HCT116 (cell line): Measurements from ENCODE around the gene EYA4. TPM values are rescaled to one million over a fixed set of nuclear protein-coding genes. Genes with fewer than 3 reads are reported as not detected.

Source experiments
- ATAC-seq: fragments of 200-7000 bp; cut with Tn5 transposase; 2 replicates; pipeline ENCODE4 v1.9.1; 2020; ENCODE audit warnings: mild to moderate bottlenecking, moderate library complexity
- BruUV-seq: library from RNA; stranded (reverse); fragments of 400-500 nt; replicated peaks from 2 replicates; lab custom pipeline; 2021; lab: Mats Ljungman, UMichigan
- CTCF ChIA-PET: fragments of 300-600 bp; sonication (Branson Sonifier 250); formaldehyde crosslinking; loops from one replicate; lab custom pipeline; 2021; ENCODE audit warnings: antibody characterized with exemption; lab: Charles Lee
- POLR2A ChIA-PET: fragments of 300-600, 350-600 bp; sonication (Branson Sonifier 250); formaldehyde crosslinking; loops from one replicate; lab custom pipeline; 2021; ENCODE audit warnings: antibody characterized with exemption; lab: Charles Lee
- RAD21 ChIA-PET, 2 experiments: fragments of 300-600 bp; sonication (Branson Sonifier 250); formaldehyde crosslinking; loops; one replicate each; lab custom pipeline; 2023; ENCODE audit warnings: low total read pairs in 2 of 2; ENCODE audit not compliant: uncharacterized antibody in 2 of 2, unreplicated experiment in 2 of 2, low non-redundant PET in 1 of 2; lab: Charles Lee
- DNase-seq: peaks from one replicate; pipeline ENCODE4 v3.0.0-alpha.2; 2010; ENCODE audit warnings: low read depth, low spot score
- H2AFZ ChIP-seq: fragments of 200-600 bp; shearing (Covaris generic), sonication (generic); 2 replicates; pipeline ENCODE4 v1.6.1; 2017; ENCODE audit warnings: low read depth, mixed run types, mixed read lengths, antibody characterized with exemption, low read length; ENCODE audit not compliant: poor library complexity, severe bottlenecking
- H3K27ac ChIP-seq: 2 replicates; pipeline ENCODE4 v1.5.1; 2012; ENCODE audit warnings: low read depth, low read length
- H3K27me3 ChIP-seq: fragments of 200-600 bp; sonication (generic); 2 replicates; pipeline ENCODE4 v1.6.1; 2016; ENCODE audit warnings: mixed run types, low read length, mixed read lengths; ENCODE audit not compliant: insufficient read depth
- H3K36me3 ChIP-seq, 2 experiments: fragments of 200-500 bp in 1 of 2; fragments of 200-600 bp in 1 of 2; sonication (Bioruptor generic) in 1 of 2; sonication (generic) in 1 of 2; 2 replicates each; pipeline versions ENCODE4 v1.5.1 to v1.6.1; 2014 to 2016; ENCODE audit warnings: low read length in 2 of 2, inconsistent platforms in 1 of 2, mixed read lengths in 1 of 2, mixed run types in 1 of 2; ENCODE audit not compliant: insufficient read depth in 2 of 2, control insufficient read depth in 1 of 2
- H3K4me1 ChIP-seq, 2 experiments: fragments of 200-600 bp in 1 of 2; sonication (generic) in 1 of 2; 2 replicates each; pipeline versions ENCODE4 v1.5.1 to v1.6.1; 2012 to 2017; ENCODE audit warnings: low read length in 2 of 2, inconsistent platforms in 1 of 2, mild to moderate bottlenecking in 1 of 2, mixed read lengths in 1 of 2, mixed run types in 1 of 2, moderate library complexity in 1 of 2; ENCODE audit not compliant: insufficient read depth in 2 of 2, control insufficient read depth in 1 of 2
- H3K4me2 ChIP-seq: fragments of 200-600 bp; sonication (generic); 2 replicates; pipeline ENCODE4 v1.6.1; 2017; ENCODE audit warnings: mixed run types, low read length, mixed read lengths
- H3K4me3 ChIP-seq, 2 experiments: fragments of 200-600 bp in 1 of 2; sonication (generic) in 1 of 2; replicated peaks in 1 of 2; 2 replicates each; pipeline ENCODE4 v1.5.1; 2011 to 2016; ENCODE audit warnings: low read length in 2 of 2, control low read depth in 1 of 2, low read depth in 1 of 2, mild to moderate bottlenecking in 1 of 2, mixed read lengths in 1 of 2, mixed run types in 1 of 2
- H3K79me2 ChIP-seq: fragments of 200-600 bp; sonication (generic); 2 replicates; pipeline ENCODE4 v1.6.1; 2017; ENCODE audit warnings: mild to moderate bottlenecking, mixed run types, low read length, moderate library complexity, mixed read lengths; ENCODE audit not compliant: insufficient read depth
- H3K9ac ChIP-seq: fragments of 200-600 bp; sonication (generic); 2 replicates; pipeline ENCODE4 v1.6.1; 2016; ENCODE audit warnings: low read length, mixed read lengths
- H3K9me2 ChIP-seq: fragments of 200-600 bp; sonication (generic), shearing (Covaris generic); 2 replicates; pipeline ENCODE4 v1.6.1; 2017; ENCODE audit warnings: mixed run types, mild to moderate bottlenecking, moderate library complexity; ENCODE audit not compliant: insufficient read depth
- H3K9me3 ChIP-seq, 2 experiments: fragments of 200-500 bp in 1 of 2; fragments of 200-600 bp in 1 of 2; sonication (Bioruptor generic) in 1 of 2; sonication (generic) in 1 of 2; 2 replicates each; pipeline ENCODE4 v1.6.1; 2014 to 2017; ENCODE audit warnings: low read length in 2 of 2, mixed read lengths in 2 of 2, inconsistent platforms in 1 of 2, low read depth in 1 of 2, mild to moderate bottlenecking in 1 of 2, mixed run types in 1 of 2, moderate library complexity in 1 of 2; ENCODE audit not compliant: control insufficient read depth in 1 of 2, insufficient read depth in 1 of 2
- H4K20me1 ChIP-seq: fragments of 200-600 bp; sonication (generic), shearing (Covaris generic); 2 replicates; pipeline ENCODE4 v1.6.1; 2017; ENCODE audit warnings: mixed run types, mild to moderate bottlenecking, moderate library complexity; ENCODE audit not compliant: insufficient read depth
- ATF3 ChIP-seq: IDR thresholded peaks from 2 replicates; pipeline ENCODE4 v1.6.1; 2012
- CBX3 ChIP-seq: IDR thresholded peaks from 2 replicates; pipeline ENCODE4 v1.6.1; 2012; ENCODE audit warnings: low read depth
- CTCF ChIP-seq, 3 experiments: fragments of 200-600 bp in 1 of 3; sonication (generic) in 1 of 3; IDR thresholded peaks in 2 of 3; conservative IDR thresholded peaks in 1 of 3; 2 replicates each; pipeline ENCODE4 v1.5.1; 2012 to 2017; ENCODE audit warnings: low read depth in 2 of 3, low read length in 2 of 3, antibody characterized with exemption in 1 of 3, borderline replicate concordance in 1 of 3, control low read depth in 1 of 3, mild to moderate bottlenecking in 1 of 3, mixed read lengths in 1 of 3, mixed run types in 1 of 3, moderate library complexity in 1 of 3; ENCODE audit not compliant: insufficient read depth in 1 of 3
- ELF1 ChIP-seq: IDR thresholded peaks from 2 replicates; pipeline ENCODE4 v1.6.1; 2012; ENCODE audit warnings: low read depth, borderline replicate concordance
- EZH2 ChIP-seq: fragments of 200-600 bp; sonication (generic); IDR thresholded peaks from 2 replicates; pipeline ENCODE4 v1.6.1; 2017; ENCODE audit warnings: antibody characterized with exemption, mixed run types
- EZH2phosphoT487 ChIP-seq: fragments of 200-600 bp; IDR thresholded peaks from 2 replicates; pipeline ENCODE4 v1.6.1; 2018; ENCODE audit warnings: antibody characterized with exemption, borderline replicate concordance
- FOSL1 ChIP-seq: IDR thresholded peaks from 2 replicates; pipeline ENCODE4 v1.6.1; 2012; ENCODE audit warnings: low read depth
- JUND ChIP-seq: IDR thresholded peaks from 2 replicates; pipeline ENCODE4 v1.6.1; 2012
- MAX ChIP-seq: IDR thresholded peaks from 2 replicates; pipeline ENCODE4 v1.6.1; 2012
- POLR2A ChIP-seq: IDR thresholded peaks from 2 replicates; pipeline ENCODE4 v1.7.0; 2011; ENCODE audit warnings: borderline replicate concordance; ENCODE audit not compliant: insufficient read depth, insufficient read length; ENCODE audit errors: extremely low read depth
- POLR2AphosphoS5 ChIP-seq: IDR thresholded peaks from 2 replicates; pipeline ENCODE4 v1.6.1; 2011; ENCODE audit warnings: mild to moderate bottlenecking, low read depth, low read length, moderate library complexity
- RAD21 ChIP-seq: IDR thresholded peaks from 2 replicates; pipeline ENCODE4 v1.6.1; 2012; ENCODE audit warnings: low read depth, mild to moderate bottlenecking
- REST ChIP-seq: IDR thresholded peaks from 2 replicates; pipeline ENCODE4 v1.6.1; 2012; ENCODE audit warnings: low read depth
- SIN3A ChIP-seq: IDR thresholded peaks from 2 replicates; pipeline ENCODE4 v1.6.1; 2012; ENCODE audit warnings: low read depth
- SRF ChIP-seq: IDR thresholded peaks from 2 replicates; pipeline ENCODE4 v1.6.1; 2012; ENCODE audit warnings: low read depth
- TCF7L2 ChIP-seq: IDR thresholded peaks from 2 replicates; pipeline ENCODE4 v1.7.0; 2011; ENCODE audit warnings: borderline replicate concordance, inconsistent platforms; ENCODE audit not compliant: insufficient read depth, insufficient read length; ENCODE audit errors: extremely low read depth
- ZNF274 ChIP-seq: fragments of 200-500 bp; sonication (Bioruptor generic); IDR thresholded peaks from 2 replicates; pipeline ENCODE4 v1.6.1; 2014; ENCODE audit warnings: mild to moderate bottlenecking, low read depth, low read length, inconsistent platforms
- intact Hi-C: fragments of 100-400 bp; cut with micrococcal nuclease; formaldehyde crosslinking; loops from 2 replicates; pipeline ENCODE4 v1.10.0; 2022
- total RNA-seq: library from RNA; stranded (reverse); gene quantifications from one replicate; pipeline ENCODE4 v1.2.1, GENCODE V29; 2021; ENCODE audit not compliant: unreplicated experiment

Gene EYA4
- total RNA-seq, 1 experiment from 2014 or later = not detected

GRCh38 chr6:133262804-133263203, 21.6 kb downstream of the EYA4 start:
- no peak overlapping the region for H2AFZ ChIP-seq
- no peaks in the 10 kb centered on the region for H3K4me1 ChIP-seq
- DNase-seq = no peak
- no peaks in the 10 kb centered on the region for H3K9me3 ChIP-seq
- H3K4me3 ChIP-seq = no peak overlapping the region
- H3K9ac ChIP-seq = no peak overlapping the region
- TF ChIP-seq SRF (no peak), POLR2AphosphoS5 (no peak), EZH2 (no peak), FOSL1 (no peak), EZH2phosphoT487 (no peak)
- no peaks in the 10 kb centered on the region for H4K20me1 ChIP-seq
- ChIA-PET CTCF (no interaction called here), POLR2A (no interaction called here), RAD21 (no interaction called here)
- H3K79me2 ChIP-seq = no peaks in the 10 kb centered on the region
- no TSS peak for BruUV-seq
- H3K36me3 ChIP-seq = no peaks in the 10 kb centered on the region
- no peak overlapping the region for H3K4me2 ChIP-seq
- no peak for ATAC-seq
- H3K27ac ChIP-seq = no peak overlapping the region
- H3K27me3 ChIP-seq = 0 out of 2 replicates have a peak, but pooled peaks cover 4% of the 10 kb centered on the region
- H3K9me2 ChIP-seq = no peaks in the 10 kb centered on the region
- intact Hi-C loops = no loop called here

- Histone ChIP-seq H3K4me1 (no peaks in the 10 kb centered on the region), H3K9me3 (no peaks in the 10 kb centered on the region), H3K4me3 (no peak overlapping the region), H3K27me3 (0 out of 2 replicates have a peak, but pooled peaks cover 4% of the 10 kb centered on the region), H3K27ac (no peak overlapping the region), H3K36me3 (no peaks in the 10 kb centered on the region), H3K4me2 (no peak overlapping the region), H2AFZ (no peak overlapping the region), H3K9me2 (no peaks in the 10 kb centered on the region), H4K20me1 (no peaks in the 10 kb centered on the region), H3K9ac (no peak overlapping the region), H3K79me2 (no peaks in the 10 kb centered on the region)
- CTCF ChIA-PET = no interaction called here
- BruUV-seq = no TSS peak
- intact Hi-C loops = no loop called here
- RAD21 ChIA-PET = no interaction called here
- DNase-seq = no peak
- ATAC-seq = no peak
- POLR2A ChIA-PET = no interaction called here
- TF ChIP-seq JUND = no peak
- no peak for TF ChIP-seq POLR2A
- no peak for TF ChIP-seq TCF7L2
- no peak for TF ChIP-seq EZH2
- no peak for TF ChIP-seq REST
- no peak for TF ChIP-seq SRF
- TF ChIP-seq SIN3A = no peak
- no peak for TF ChIP-seq CTCF (IDR thresholded peaks at IDR 0.05 in 2 of 3, conservative IDR thresholded peaks at IDR 0.05 in 1 of 3; ENCODE audit: borderline replicate concordance in 1 of 3, insufficient read depth in 1 of 3, low read depth in 2 of 3, low read length in 2 of 3)
- no peak for TF ChIP-seq RAD21
- no peak for TF ChIP-seq ATF3
- no peak for TF ChIP-seq MAX
- TF ChIP-seq ZNF274 = no peak
- TF ChIP-seq EZH2phosphoT487 = no peak
- no peak for TF ChIP-seq CBX3
- TF ChIP-seq ELF1 = no peak
These were observed 23.9 kb downstream of the EYA4 start for GRCh38 chr6:133265066-133265465.
